Glomerular visceral epithelial cell (primary cell): ENCODE data around the gene TERT.
"Not testable (repeated sequence)": the region's sequence is repeated elsewhere in the genome, so short reads cannot be mapped to it uniquely, and the experiment has no call there.

ENCODE experiments used
- DNase-seq: peaks from one replicate; pipeline ENCODE4 v3.0.0-alpha.2; 2016; ENCODE audit errors: extremely low spot score

TERT gene

GRCh38 chr5:1294835-1295649 is at the start of gene TERT:
Gene TERT (minus strand): TSS chr5:1295068. CDS start chr5:1294989, 79 bp downstream.
- DNase-seq: peak; percentile 22

GRCh38 chr5:1343931-1344901 is 49.3 kb upstream of the TERT start:
- DNase-seq: no peak

- DNase-seq: peak; percentile 74
Measured at GRCh38 chr5:1343315-1343751, 48.5 kb upstream of the TERT start.

GRCh38 chr5:1342711-1343110 is 47.8 kb upstream of the TERT start:
- DNase-seq: peak; percentile 52

DNA sequence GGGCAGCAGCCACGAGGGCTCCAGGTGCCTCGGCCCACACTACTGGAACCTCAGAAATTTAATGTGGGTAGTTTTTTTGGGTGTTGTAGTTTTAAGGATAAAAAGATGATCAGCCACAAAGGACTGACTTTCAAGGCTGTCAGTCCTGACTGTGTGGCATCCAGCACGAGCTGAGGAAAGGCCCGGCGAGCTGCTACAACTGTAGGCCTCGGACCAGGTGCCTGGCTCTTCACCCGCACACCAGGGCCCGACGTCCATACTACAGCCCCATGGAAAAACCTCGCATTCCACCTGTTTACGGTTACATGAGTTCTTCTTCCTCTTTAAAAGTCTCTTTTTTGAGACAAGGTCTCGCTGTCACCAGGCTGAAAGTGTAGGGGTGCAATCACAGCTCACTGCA is 47.4 kb upstream of the TERT start:
- DNase-seq: no peak

DNA sequence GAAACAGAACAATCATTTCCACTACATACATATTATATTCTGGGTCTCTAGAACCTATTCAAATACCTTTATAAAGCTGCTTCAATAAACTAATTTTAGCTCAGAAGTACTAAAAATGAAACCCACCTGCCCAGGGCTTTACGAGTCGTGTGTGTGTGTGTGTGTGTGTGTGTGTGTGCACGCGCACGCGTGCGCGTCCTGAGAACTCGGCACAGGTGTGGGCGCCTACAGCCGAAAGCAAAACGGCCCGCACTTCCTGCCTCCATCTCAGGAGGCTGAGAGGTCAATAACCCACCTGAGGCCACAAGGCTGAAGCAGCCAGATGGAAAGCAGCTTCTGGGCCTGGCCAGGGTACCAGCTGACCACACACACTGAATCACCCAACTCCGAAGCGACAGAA is 47.0 kb upstream of the TERT start:
- DNase-seq: no peak

DNA sequence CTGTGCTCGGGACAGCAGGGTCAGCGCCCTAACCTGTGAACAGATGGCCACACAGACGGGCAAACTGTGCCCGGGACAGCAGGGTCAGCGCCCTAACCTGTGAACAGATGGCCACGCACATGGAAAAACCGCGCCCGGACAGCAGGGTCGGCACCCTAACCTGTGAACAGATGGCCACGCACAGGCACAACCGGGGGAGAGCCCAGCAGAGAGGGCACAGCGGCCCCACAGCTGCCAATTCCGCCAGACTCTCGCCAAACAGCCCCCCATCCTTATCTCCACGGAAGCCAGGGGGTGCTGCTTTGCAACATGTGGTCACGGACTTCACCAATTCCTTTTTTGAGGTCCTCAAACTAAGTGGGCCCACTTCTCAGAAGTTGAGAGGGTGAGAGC is 44.9 kb upstream of the TERT start:
- DNase-seq: not testable (repeated sequence)

DNA sequence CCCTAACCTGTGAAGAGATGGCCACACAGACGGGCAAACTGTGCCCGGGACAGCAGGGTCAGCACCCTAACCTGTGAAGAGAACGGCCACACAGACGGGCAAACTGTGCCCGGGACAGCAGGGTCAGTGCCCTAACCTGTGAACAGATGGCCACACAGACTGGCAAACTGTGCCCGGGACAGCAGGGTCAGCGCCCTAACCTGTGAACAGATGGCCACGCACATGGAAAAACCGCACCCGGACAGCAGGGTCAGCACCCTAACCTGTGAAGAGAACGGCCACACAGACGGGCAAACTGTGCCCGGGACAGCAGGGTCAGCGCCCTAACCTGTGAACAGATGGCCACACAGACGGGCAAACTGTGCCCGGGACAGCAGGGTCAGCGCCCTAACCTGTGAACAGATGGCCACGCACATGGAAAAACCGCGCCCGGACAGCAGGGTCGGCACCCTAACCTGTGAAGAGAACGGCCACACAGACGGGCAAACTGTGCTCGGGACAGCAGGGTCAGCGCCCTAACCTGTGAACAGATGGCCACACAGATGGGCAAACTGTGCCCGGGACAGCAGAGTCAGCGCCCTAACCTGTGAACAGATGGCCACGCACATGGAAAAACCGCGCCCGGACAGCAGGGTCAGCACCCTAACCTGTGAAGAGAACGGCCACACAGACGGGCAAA is 44.4 kb upstream of the TERT start:
- DNase-seq: not testable (repeated sequence)

GRCh38 chr5:1338506-1339070 is 43.7 kb upstream of the TERT start:
- DNase-seq: no peak

DNA sequence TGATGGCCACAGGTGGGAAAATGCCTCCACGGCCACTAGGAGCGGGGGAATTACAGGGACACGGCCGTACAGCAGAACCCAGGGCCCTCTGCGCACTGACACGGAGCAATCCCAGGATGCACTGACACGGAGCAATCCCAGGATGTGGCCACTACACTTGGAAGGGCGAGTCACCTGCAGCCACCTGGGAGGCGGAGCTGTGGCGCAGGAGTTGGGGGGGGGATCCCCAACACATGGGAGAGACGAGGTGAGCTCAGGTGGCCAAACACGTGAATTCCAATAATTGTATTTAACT is 43.3 kb upstream of the TERT start:
- no peak for DNase-seq

DNA sequence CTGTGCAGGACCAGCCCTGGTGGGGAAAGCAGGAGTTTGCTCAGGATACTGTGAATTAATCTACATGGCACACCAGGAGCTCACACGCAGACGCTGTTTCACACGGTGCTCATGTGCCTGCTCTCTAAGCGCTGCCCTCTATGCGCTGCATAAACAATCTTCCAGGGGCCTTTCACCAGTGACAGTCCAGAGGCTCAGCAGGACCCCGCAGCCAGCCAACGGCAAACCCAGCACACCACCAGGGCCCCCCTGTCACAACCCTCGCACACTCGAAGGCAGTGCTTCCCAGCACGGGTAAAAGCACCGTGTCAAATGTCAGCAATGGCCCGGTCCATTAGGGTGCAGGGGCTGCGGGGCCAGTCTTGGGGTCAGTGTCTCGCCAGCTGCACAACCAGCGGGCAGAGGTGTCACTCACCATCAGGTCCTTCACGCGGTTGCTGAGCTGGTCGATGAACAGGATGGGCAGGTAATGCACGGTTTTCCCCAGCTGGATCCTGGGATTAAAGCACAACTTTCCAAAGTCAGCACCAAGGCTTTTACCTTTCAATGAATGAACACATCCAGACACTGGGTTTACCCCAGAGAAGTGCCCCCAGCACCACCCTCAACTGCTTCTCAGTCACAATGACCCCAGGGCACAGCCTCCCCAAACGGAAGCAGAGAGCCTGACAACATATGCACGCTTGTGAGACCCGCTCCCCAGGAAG is 42.8 kb upstream of the TERT start:
- DNase-seq: no peak

GRCh38 chr5:1336749-1337488 is 42.1 kb upstream of the TERT start:
- no peak for DNase-seq

GRCh38 chr5:1336106-1336561 is 41.3 kb upstream of the TERT start:
- no peak for DNase-seq

DNA sequence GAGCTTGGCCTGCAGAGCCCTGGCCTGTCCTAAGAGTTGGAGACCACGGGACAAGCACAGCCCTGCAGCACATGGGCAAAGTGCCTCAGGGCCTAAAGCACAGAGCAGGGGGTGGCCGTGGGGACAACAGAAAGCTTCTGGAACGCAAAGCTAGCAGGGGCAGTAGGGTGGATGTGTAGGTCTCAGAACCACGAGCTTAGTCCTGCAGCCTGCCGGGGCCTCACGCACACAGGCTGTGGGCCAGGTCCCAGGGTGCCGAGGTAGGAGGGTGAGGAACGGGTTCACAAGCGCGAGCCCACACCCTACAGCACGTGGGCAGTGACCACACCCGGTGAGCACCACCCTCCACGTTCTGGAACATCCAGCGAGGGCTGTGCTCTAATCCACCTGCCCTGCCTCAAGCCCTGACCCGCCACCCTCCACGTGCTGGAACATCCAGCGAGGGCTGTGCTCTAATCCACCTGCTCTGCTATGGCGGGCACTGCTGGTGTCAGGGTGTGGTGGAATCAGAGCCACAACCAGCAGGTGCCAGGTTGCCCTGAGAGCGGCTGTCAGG is 40.8 kb upstream of the TERT start:
- no peak for DNase-seq

- no peak for DNase-seq
Measured at GRCh38 chr5:1334831-1335539, 40.1 kb upstream of the TERT start.

GRCh38 chr5:1333986-1334385 is 39.1 kb upstream of the TERT start:
- no peak for DNase-seq

- not testable (repeated sequence) for DNase-seq
Measured at GRCh38 chr5:1333286-1333685, 38.4 kb upstream of the TERT start.

DNA sequence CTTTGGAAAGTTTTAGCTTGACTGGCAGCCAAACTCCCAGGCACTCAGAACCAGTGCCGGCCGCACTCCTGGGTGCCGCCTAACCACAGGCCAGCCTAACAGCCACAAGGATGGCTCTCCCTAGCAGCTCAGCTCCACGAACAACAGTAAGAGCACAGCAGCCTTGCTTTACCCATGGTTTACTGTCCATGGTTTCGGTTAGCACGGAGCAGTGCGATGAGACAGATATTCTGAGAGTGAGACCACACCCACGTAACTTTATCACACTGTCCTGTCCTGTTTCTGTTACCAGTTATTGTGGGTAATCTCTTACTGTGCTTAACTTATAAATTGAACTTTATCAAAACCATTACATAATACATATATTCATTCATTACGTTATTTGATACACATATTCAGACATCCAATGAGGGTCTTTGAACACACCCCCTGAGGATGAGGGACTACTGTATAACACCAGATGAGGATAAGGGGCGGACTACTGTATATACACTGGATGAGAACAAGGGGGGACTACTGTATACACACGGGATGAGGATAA is 37.7 kb upstream of the TERT start:
- DNase-seq: no peak

- no peak for DNase-seq
Measured at GRCh38 chr5:1331861-1332405, 37.1 kb upstream of the TERT start.
